NCI-H128 (cell line): ENCODE results near the gene IL1RAPL2.
"Not testable (repeated sequence)": the region's sequence is repeated elsewhere in the genome, so short reads cannot be mapped to it uniquely, and the experiment has no call there.

Experiments used
- DNase-seq: peaks from one replicate; lab custom pipeline; 2025; ENCODE audit not compliant: unreplicated experiment; lab: John Stamatoyannopoulos, UW

The IL1RAPL2 gene

GRCh38 chrX:104565791-104566680, at the start of gene IL1RAPL2:
TSS of gene IL1RAPL2 (plus strand) at chrX:104566199.
- DNase-seq, result no peak

DNA sequence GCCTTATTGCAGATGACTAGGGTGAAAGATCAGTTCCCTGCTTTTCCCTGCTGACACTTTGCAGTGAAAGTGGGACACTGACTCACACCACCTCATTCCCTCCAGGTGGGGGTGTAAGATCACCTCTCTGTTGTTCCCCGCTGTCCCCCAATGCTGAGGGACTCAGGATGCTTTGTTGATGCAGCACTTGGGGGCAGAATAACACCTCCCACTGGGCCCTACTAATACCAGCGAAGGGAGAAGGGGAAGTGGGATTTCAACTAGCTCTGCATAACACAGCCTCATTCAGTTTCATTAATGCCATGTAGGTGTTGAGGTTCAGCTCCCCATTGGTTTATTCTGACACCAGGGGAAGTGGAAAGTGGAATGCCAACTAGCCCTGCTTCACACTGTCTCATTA, 43.6 kb upstream of the IL1RAPL2 start:
- DNase-seq, result no peak

GRCh38 chrX:104523858-104524257, 42.1 kb upstream of the IL1RAPL2 start:
- no peak for DNase-seq

GRCh38 chrX:104539081-104539480, 26.9 kb upstream of the IL1RAPL2 start:
- no peak for DNase-seq

DNA sequence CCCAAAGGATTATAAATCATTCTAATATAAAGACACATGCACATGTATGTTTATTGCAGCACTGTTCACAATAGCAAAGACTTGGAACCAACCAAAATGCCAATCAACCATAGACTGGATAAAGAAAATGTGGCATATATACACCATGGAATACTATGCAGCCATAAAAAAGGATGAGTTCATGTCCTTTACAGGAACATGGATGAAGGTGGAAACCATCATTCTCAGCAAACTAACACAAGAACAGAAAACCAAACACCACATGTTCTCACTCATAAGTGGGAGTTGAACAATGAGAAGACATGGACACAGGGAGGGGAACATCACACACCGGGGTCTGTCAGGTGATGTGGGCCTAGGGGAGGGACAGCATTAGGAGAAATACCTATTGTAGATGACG, 23.6 kb upstream of the IL1RAPL2 start:
- not testable (repeated sequence) for DNase-seq

- DNase-seq, result no peak
Observed at GRCh38 chrX:104564335-104564734, 1.7 kb upstream of the IL1RAPL2 start.

DNA sequence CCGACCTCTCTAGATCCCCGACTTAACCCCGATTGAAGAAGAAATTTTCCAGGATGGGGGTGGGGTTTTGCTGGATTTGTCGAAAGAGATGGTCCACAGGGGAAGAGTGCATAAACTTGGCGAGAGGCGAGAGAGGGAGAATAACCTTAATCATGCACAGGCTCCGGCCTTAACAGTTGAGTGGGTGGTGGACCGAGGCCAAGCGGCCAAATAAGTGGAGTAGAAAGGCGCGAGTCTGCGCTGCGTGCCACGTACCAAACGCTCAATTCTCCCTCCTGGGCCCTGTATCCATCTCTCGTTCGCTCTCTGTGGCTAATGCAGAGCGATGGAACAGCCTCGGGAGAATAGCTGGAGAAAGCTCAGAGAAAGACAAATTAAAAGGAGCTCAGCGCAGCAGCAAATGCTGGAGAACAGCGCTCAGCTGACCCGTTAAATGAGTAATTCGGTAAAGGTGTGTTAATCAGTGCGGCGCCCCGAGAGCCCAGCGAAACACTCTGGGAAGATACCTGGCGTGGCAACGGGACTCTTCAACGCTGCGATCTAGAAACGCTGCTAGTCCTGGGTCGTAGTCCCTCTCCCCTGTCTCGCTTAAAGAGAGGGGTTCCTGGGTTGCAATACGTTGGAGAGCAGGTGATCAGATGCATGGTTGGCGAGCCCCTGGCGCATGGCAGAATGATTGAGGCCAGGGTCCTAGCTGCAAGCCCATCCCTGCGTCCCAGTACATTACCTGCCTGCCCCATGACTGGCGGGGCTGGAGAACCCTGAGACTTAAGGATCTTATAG, 887 bp upstream of the IL1RAPL2 start:
- DNase-seq, result no peak

- DNase-seq, result no peak
Observed at GRCh38 chrX:104566681-104567501, 892 bp downstream of the IL1RAPL2 start.

DNA sequence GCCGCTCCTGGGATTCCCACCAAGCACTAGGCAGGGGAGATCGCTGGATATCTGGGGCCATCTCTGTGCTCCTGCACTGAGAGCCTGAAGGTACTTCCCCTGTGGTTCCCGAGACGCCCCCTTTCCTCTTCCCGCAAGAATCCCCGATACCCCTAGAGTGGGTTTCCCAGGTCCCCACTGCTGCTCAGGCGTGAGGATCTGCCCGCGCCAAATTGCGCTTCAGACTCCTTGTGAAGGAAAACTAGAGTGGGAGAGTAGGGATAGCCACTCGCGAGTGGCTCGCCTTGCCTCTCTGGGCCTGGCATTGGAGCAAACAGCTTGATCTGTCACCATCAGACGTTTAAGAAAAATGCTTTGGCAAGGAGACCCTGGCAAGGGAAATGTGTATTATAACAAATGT, 1.5 kb downstream of the IL1RAPL2 start:
- no peak for DNase-seq

DNA sequence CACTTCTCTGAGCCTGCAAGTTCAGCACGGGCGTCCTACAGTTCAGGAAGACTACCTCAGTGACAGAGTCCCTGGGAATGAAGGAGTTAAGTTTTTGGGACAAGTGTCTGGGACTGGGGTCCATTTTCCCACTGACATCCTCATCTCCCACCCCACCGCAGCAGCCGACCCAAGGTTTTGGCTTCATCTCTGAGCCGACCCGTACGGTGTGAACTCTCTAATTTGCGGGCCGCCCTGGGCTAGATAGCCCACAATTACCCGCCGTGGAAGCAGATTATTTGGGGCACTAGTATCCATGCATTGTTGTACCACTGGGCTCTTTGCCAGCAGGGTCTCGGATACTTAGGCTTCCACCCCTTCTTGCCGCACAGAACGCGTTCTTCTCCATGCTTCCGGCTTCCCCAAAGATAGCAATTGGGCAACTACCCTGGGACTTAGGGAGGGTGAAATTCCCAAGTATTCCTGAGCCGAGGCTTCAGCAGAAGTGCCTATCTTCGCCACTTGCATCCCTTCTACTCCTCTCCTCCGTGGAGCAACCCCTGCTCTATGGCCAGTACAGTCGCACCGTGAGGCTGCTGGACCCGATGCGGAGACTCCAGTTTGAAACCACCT, 2.4 kb downstream of the IL1RAPL2 start:
- DNase-seq, result no peak

- DNase-seq, result no peak
Observed at GRCh38 chrX:104618106-104618895, 52.3 kb downstream of the IL1RAPL2 start.

DNA sequence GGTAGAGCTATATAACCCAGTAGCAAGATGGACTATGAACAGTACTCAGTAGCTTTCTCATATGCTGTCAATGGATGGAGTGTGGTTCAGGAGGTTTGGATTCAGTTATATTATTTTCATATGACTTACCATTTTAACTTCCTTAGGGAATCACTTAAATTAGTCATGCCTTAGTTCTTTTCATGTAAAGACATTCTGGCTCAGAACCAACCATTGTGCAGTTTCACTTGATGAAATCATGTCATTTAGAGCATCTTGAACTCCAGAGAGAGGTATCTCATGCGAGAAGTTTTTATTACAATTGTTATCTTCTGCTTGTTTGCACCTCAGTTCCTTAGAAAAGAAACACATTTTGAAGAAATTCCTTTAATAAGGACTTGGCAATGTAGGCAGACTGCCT, 55.8 kb downstream of the IL1RAPL2 start:
- no peak for DNase-seq

- no peak for DNase-seq
Observed at GRCh38 chrX:104641176-104641575, 75.2 kb downstream of the IL1RAPL2 start.

DNA sequence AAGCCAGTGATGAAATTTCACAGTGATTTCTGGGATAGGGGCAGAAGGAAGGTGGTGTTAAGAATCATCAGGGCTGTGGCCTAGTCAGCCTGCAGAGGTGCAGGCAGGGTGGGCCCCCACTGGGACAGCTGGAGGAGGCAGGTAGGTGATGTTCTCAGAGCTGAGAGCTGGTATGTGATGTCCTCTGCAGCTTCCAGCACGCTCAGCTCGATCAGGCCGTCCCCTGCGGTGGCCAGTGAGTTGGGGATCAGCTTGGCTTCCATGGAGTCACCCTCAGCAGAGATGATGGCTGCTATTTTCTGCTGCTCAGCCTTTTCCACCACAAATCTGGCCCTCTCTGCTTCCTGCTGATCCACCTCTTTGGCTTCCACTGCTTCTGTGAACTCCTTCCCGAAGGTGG, 81.1 kb downstream of the IL1RAPL2 start:
- DNase-seq, result no peak

GRCh38 chrX:104659005-104659744, 93.2 kb downstream of the IL1RAPL2 start:
- no peak for DNase-seq

DNA sequence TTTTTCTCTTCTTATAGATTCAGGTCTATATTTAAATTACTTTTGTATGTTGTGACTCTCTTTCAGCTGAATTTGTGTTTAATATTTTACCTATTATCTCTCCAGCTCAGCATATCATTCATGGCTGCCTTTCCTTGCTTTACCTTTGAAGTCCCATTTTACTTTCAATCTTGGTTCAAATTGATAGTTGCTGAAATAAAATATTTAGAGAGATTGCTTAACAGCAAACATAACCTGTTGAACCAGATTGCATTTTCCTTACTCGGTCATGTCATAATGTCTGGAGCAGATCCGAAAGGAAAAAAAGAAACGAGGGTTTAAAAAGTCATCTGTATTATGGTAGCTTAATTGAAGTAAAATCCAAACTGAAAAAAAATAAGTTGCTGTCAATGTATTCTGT, 94.1 kb downstream of the IL1RAPL2 start:
- no peak for DNase-seq

DNA sequence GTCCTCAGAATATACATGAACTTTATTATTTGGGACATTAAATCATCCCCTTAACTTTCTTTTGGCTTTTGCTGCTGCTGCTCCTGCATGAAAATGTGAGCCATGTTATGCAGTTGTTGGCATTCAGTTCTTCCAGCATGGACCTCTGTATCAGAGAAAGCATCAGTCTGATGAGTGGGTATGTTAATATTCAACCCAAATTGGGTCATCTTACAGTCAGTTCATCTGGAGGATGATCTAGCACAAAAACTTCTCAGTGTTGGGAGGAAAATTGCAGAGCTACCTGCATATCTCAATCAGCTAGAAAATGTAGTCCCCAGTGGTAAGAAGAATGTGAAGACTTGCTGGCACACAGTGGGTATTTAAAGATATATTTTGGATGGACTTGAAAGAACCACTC, 96.7 kb downstream of the IL1RAPL2 start:
- DNase-seq, result no peak

DNA sequence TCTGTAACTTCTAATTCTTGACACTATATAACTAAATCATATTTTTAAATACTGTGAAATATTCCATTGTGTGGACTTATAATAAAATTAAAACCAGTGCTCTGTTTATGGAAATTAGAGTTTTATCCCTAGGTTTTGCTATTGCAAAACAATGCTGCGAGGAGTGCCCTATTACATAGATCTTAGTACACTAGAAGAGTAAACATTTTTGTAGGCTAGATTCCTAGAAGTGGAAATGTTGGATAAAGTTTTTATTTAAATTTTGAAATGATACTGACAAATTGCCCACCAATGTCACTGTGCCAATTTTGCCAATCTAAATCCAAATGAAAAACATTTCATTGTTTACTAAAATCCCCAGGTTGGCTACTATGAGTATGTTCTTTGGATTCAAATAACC, 99.7 kb downstream of the IL1RAPL2 start:
- DNase-seq, result no peak

GRCh38 chrX:104668550-104668949, 102.6 kb downstream of the IL1RAPL2 start:
- DNase-seq, result no peak
